Motor neuron (in vitro differentiated cells): ENCODE measurements around the gene JAKMIP2. TPM values are rescaled to one million over a fixed set of nuclear protein-coding genes. Genes with fewer than 3 reads are reported as not detected.
A peak's percentile ranks its signal among the peaks of the same experiment; 100 is the strongest.
"Not testable (repeated sequence)": the region's sequence is repeated elsewhere in the genome, so short reads cannot be mapped to it uniquely, and the experiment has no call there.

Experiments used
- ATAC-seq, 8 experiments: fragments of 200-7000 bp; cut with Tn5 transposase; replicated peaks in 6 of 8; 2 replicates each; pipeline ENCODE4 v1.8.0; 2021; ENCODE audit warnings: mild to moderate bottlenecking in 8 of 8, moderate library complexity in 8 of 8
- H3K27ac ChIP-seq, 2 donors: fragments of 250-450 bp; sonication (Bioruptor Pico); 2 replicates each; pipeline ENCODE4 v1.9.0; 2021; ENCODE audit warnings: antibody characterized with exemption in 2 of 2, mild to moderate bottlenecking in 2 of 2, moderate library complexity in 1 of 2
- H3K4me1 ChIP-seq, 2 donors: fragments of 250-450 bp; sonication (Bioruptor Pico); replicated peaks in 1 of 2; 2 replicates each; pipeline ENCODE4 v1.6.1; 2021; ENCODE audit warnings: antibody characterized with exemption in 2 of 2, mild to moderate bottlenecking in 2 of 2, moderate library complexity in 1 of 2
- H3K4me3 ChIP-seq, 5 donors: fragments of 250-450 bp; sonication (Bioruptor Pico); 2 replicates each; pipeline ENCODE4 v1.9.0; 2021; ENCODE audit warnings: antibody characterized with exemption in 5 of 5, mild to moderate bottlenecking in 5 of 5, moderate library complexity in 4 of 5
- WGBS, 10 experiments: fragments of 450-650 bp; shearing (Covaris generic); methylation state at CpG; one replicate each; pipeline ENCODE4 v1.0.0; 2022; 5-methylcytosine and 5-hydroxymethylcytosine counted together
- in situ Hi-C, 9 experiments: fragments of 400-800 bp; cut with MboI; loops; one replicate each; pipeline ENCODE4 v1.15.0; 2021; ENCODE audit warnings: low sequenced_read_pairs in 9 of 9, low pct_unique_long_range_greater_than_20kb in 2 of 9; ENCODE audit not compliant: unreplicated experiment in 9 of 9
- total RNA-seq, 8 experiments: library from RNA; unstranded; fragments of 300-600 nt; gene quantifications; 2 replicates each; pipeline versions ENCODE4 v1.2.3 to v1.2.4, GENCODE V29; 2022

Gene JAKMIP2
- total RNA-seq, 8 experiments from 2014 or later, result 0.36 to 43.3 (median 32.7) TPM

- in situ Hi-C loops, result loop anchor here in 2 of 9 experiments (25.0 kb wide), 2 partner anchors 353 to 378 kb away; partner anchors contain the start of gene STK32A (in 1 of the 2)
- ATAC-seq, result no peak
- no peak overlapping the region for H3K4me3 ChIP-seq
- no peak overlapping the region for H3K27ac ChIP-seq
- H3K4me1 ChIP-seq, result no peaks in the 10 kb centered on the region
Observed at GRCh38 chr5:147590096-147590495, 192.4 kb downstream of the JAKMIP2 start.

- in situ Hi-C loops, result loop anchor here in 2 of 9 experiments (25.0 kb wide), 2 partner anchors 350 to 375 kb away; partner anchors contain the start of gene STK32A (in 1 of the 2)
- Histone ChIP-seq H3K27ac (no peak overlapping the region), H3K4me1 (no peaks in the 10 kb centered on the region), H3K4me3 (no peak overlapping the region)
- 38 to 100% (median 78%) methylated on average over 1 of the region's 1 CpG; no CpG with 5 or more reads in 3 of the 10 experiments for WGBS, 10 experiments
- ATAC-seq, result no peak
Observed at GRCh38 chr5:147586832-147587231, 195.7 kb downstream of the JAKMIP2 start.

- Histone ChIP-seq H3K4me1 (no peaks in the 10 kb centered on the region), H3K4me3 (no peak overlapping the region), H3K27ac (no peak overlapping the region)
- in situ Hi-C loops, result loop anchor here in 2 of 9 experiments (25.0 kb wide), 2 partner anchors 349 to 374 kb away; partner anchors contain the start of gene STK32A (in 1 of the 2)
- WGBS, 10 experiments, result 60 to 100% (median 84%) methylated on average over 2 to 4 of the region's 4 CpGs
- ATAC-seq, result no peak
Observed at GRCh38 chr5:147586221-147586620, 196.3 kb downstream of the JAKMIP2 start.

- in situ Hi-C loops, result loop anchor here in 2 of 9 experiments (25.0 kb wide), 2 partner anchors 345 to 370 kb away; partner anchors contain the start of gene STK32A (in 1 of the 2)
- H3K27ac ChIP-seq, result not testable (repeated sequence)
- ATAC-seq, result peak in 1 of 8 experiments; percentile 27
Observed at GRCh38 chr5:147582272-147582671, 200.3 kb downstream of the JAKMIP2 start.

GRCh38 chr5:147580418-147580817 is 202.1 kb downstream of the JAKMIP2 start:
- ATAC-seq, H3K4me3 ChIP-seq, H3K4me1 ChIP-seq, H3K27ac ChIP-seq: not testable (repeated sequence)
- in situ Hi-C loops, result loop anchor here in 2 of 9 experiments (25.0 kb wide), 2 partner anchors 343 to 368 kb away; partner anchors contain the start of gene STK32A (in 1 of the 2)
- 69 to 100% (median 92%) methylated on average over 2 to 7 of the region's 7 CpGs; no CpG with 5 or more reads in 1 of the 10 experiments for WGBS, 10 experiments

More at GRCh38 chr5:147582272-147582671, 200.3 kb downstream of the JAKMIP2 start:
- not testable (repeated sequence) for H3K4me1 ChIP-seq, H3K4me3 ChIP-seq
- 26 to 100% (median 64%) methylated on average over 1 to 6 of the region's 6 CpGs for WGBS, 10 experiments

GRCh38 chr5:147578228-147579024 is 204.1 kb downstream of the JAKMIP2 start:
- Histone ChIP-seq H3K4me3 (peak overlapping the region in 3 of 5 donors; percentile 2 to 14 (median 4)), H3K4me1 (peaks cover 4 to 5% of the 10 kb centered on the region in 2 donors), H3K27ac (no peak overlapping the region)
- in situ Hi-C loops, result loop anchor here in 3 of 9 experiments (10.0 to 25.0 kb wide), 4 partner anchors 124 to 366 kb away; partner anchors contain the start of gene STK32A (in 1 of the 3)
- WGBS, 10 experiments, result 15 to 39% (median 20%) methylated on average over 2 to 8 of the region's 8 CpGs
- peak in 5 of 8 experiments; percentile 19 to 66 (median 31) for ATAC-seq

GRCh38 chr5:147576646-147577535 is 205.6 kb downstream of the JAKMIP2 start:
- peak in 6 of 8 experiments; percentile 35 to 73 (median 56) for ATAC-seq
- peaks cover 4 to 9% of the 10 kb centered on the region in 2 donors for H3K4me1 ChIP-seq
- no peak overlapping the region for H3K27ac ChIP-seq
- 20 to 53% (median 32%) methylated on average over 7 to 13 of the region's 15 CpGs for WGBS, 10 experiments
- in situ Hi-C loops, result loop anchor here in 3 of 9 experiments (10.0 to 25.0 kb wide), 4 partner anchors 122 to 365 kb away; partner anchors contain the start of gene STK32A (in 1 of the 3)
- no peak overlapping the region for H3K4me3 ChIP-seq

- H3K27ac ChIP-seq, result no peak overlapping the region
- ATAC-seq, result no peak
- H3K4me1 ChIP-seq, result peaks cover 4 to 9% of the 10 kb centered on the region in 2 donors
- WGBS, 10 experiments, result 50 to 100% (median 94%) methylated on average over 1 to 4 of the region's 4 CpGs; no CpG with 5 or more reads in 1 of the 10 experiments
- in situ Hi-C loops, result loop anchor here in 3 of 9 experiments (10.0 to 25.0 kb wide), 4 partner anchors 121 to 363 kb away; partner anchors contain the start of gene STK32A (in 1 of the 3)
- no peak overlapping the region for H3K4me3 ChIP-seq
Observed at GRCh38 chr5:147575598-147575997, 206.9 kb downstream of the JAKMIP2 start.

- no peak overlapping the region for H3K4me3 ChIP-seq
- in situ Hi-C loops, result loop anchor here in 8 of 9 experiments (10.0 to 25.0 kb wide), 4 partner anchors 111 to 348 kb away; partner anchors contain the start of gene STK32A (in 2 of the 8)
- WGBS, 10 experiments, result 0 to 100% (median 100%) methylated on average over 1 of the region's 1 CpG; no CpG with 5 or more reads in 3 of the 10 experiments
- no peak for ATAC-seq
- H3K4me1 ChIP-seq, result peaks cover 2 to 6% of the 10 kb centered on the region in 2 donors
- H3K27ac ChIP-seq, result no peak overlapping the region
Observed at GRCh38 chr5:147573211-147573610, 209.3 kb downstream of the JAKMIP2 start.

- Histone ChIP-seq H3K27ac (no peak overlapping the region), H3K4me3 (no peak overlapping the region), H3K4me1 (peaks cover 4 to 11% of the 10 kb centered on the region in 2 donors)
- no peak for ATAC-seq
- WGBS, 10 experiments, result 61 to 93% (median 82%) methylated on average over 3 to 9 of the region's 9 CpGs; no CpG with 5 or more reads in 3 of the 10 experiments
- in situ Hi-C loops, result loop anchor here in 7 of 9 experiments (25.0 kb wide), 2 partner anchors 107 to 332 kb away; partner anchors contain the start of gene STK32A (in 2 of the 7)
Observed at GRCh38 chr5:147568710-147569406, 213.7 kb downstream of the JAKMIP2 start.

- peaks cover 10 to 12% of the 10 kb centered on the region in 2 donors for H3K4me1 ChIP-seq
- peak in 7 of 8 experiments; percentile 30 to 97 (median 45) for ATAC-seq
- H3K4me3 ChIP-seq, result no peak overlapping the region
- 37 to 96% (median 48%) methylated on average over 3 to 9 of the region's 9 CpGs for WGBS, 10 experiments
- H3K27ac ChIP-seq, result no peak overlapping the region
- in situ Hi-C loops, result loop anchor here in 7 of 9 experiments (25.0 kb wide), 2 partner anchors 106 to 331 kb away; partner anchors contain the start of gene STK32A (in 2 of the 7)
Observed at GRCh38 chr5:147567917-147568598, 214.5 kb downstream of the JAKMIP2 start.
